T-helper 1 cell treated with Interleukin-12 subunit alpha and Interleukin-12 subunit beta and Interleukin-4 antibody, amounts not matched to agents 30 μg/mL and 1 μg/mL, for 36 hours (primary cell): ENCODE measurements around the gene MED26.

ENCODE experiments used
- H3K27ac Mint-ChIP-seq: one replicate; pipeline ENCODE4 v1.8.0; 2021; ENCODE audit warnings: mild to moderate bottlenecking, mixed read lengths
- H3K27me3 Mint-ChIP-seq: one replicate; pipeline ENCODE4 v1.8.0; 2021; ENCODE audit warnings: low read depth, mixed read lengths
- H3K36me3 Mint-ChIP-seq: one replicate; pipeline ENCODE4 v1.8.0; 2021; ENCODE audit warnings: low read depth, mixed read lengths
- H3K4me1 Mint-ChIP-seq: one replicate; pipeline ENCODE4 v1.8.0; 2021; ENCODE audit warnings: low read depth, mixed read lengths
- H3K4me3 Mint-ChIP-seq: one replicate; pipeline ENCODE4 v1.8.0; 2021; ENCODE audit warnings: mild to moderate bottlenecking, moderate library complexity, mixed read lengths
- H3K9me3 Mint-ChIP-seq: one replicate; pipeline ENCODE4 v1.8.0; 2021; ENCODE audit warnings: mixed read lengths

MED26 gene

GRCh38 chr19:16584248-16585093 lies 43.5 kb downstream of the MED26 start:
- Mint-ChIP-seq H3K9me3 (no peaks in the 10 kb centered on the region), H3K4me1 (peaks cover 71% of the 10 kb centered on the region), H3K27ac (peak overlapping the region; percentile 91), H3K4me3 (peak overlapping the region; percentile 79), H3K36me3 (peaks cover 2% of the 10 kb centered on the region), H3K27me3 (no peaks in the 10 kb centered on the region)

DNA sequence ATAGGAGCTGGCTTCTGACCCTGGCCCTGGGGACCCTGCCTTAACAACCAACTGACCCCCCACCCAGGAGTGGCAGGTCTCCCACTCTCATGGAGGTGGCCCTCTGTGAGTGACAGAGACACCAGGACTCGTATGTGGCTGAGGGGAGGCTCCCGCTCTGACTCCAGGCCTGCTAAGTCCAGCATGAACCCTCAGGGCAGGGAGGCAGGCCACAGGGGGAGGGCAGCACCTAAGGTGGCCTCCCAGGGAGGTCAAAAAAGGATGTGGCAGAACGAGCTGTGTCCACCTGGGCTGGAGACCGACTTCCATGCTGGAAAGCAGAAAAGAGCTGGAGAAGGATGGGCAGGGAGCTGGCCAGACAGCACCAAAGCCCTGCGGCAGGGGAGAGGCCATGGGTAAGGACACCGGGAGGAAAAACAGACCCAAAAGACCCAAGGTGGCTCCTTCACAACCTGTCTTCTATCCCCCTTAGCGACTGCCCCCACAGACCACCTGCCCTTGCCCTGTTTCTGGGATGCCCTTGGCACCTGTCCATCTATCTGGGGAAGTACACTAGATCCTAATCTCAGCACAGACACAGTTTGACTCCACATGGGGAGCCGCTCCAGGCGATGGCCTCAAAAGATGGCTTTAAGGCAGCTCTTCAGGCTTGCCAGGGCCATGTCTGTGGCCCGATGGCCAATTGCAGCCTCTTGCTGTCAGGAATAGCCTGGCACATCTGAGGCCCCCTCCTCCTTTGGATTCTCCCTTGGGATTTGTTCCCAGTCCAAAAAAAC lies 45.3 kb downstream of the MED26 start:
- Mint-ChIP-seq H3K4me3 (no peak overlapping the region), H3K36me3 (peaks cover 7% of the 10 kb centered on the region), H3K9me3 (no peaks in the 10 kb centered on the region), H3K27me3 (no peaks in the 10 kb centered on the region), H3K4me1 (peaks cover 53% of the 10 kb centered on the region), H3K27ac (peak overlapping the region; percentile 91)

- H3K4me1 Mint-ChIP-seq = peaks cover 47% of the 10 kb centered on the region
- peaks cover 8% of the 10 kb centered on the region for H3K36me3 Mint-ChIP-seq
- H3K4me3 Mint-ChIP-seq = no peak overlapping the region
- peak overlapping the region; percentile 49 for H3K27ac Mint-ChIP-seq
- H3K9me3 Mint-ChIP-seq = no peaks in the 10 kb centered on the region
- H3K27me3 Mint-ChIP-seq = no peaks in the 10 kb centered on the region
Observed at GRCh38 chr19:16581971-16582343, 46.0 kb downstream of the MED26 start.

DNA sequence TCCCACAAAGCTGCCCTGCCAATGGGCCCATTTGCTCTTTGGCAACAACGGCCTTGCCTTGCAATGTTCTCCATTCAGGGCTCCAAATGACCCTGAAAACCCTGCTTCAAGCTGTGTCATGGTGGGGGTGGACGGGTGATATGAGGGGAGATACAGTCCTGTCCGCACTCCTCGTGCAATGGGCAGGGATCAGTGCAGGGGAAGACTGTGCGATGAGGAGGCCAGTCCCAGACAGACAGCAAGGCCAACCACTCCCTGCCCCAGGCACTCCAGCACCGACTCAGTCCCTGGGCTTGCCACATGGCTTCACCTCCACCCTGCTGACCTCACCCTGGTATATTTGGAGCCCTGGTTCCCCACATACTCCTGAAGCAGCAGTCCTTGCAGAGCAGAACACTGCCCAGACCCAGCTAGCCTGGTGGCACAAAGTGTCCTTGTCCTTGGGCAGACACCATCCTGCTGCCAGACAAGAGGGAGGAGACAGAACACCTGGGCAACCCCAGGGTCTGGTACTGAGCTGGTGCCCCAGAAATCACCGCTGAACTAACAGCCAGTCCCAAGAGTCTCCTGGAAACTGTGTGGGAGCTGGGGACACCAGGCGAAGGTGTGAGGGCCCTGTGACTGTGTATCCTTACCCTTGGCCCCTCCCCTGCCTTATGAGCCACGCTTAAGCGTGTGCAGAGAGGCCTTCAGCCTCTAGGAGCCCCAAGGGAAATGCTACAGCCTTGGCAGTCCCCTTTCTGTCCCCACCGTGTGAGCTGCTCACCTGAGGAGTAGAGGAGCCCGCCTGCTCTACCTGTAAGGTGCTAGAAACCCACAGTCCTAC lies 46.6 kb downstream of the MED26 start:
- Mint-ChIP-seq H3K27me3 (no peaks in the 10 kb centered on the region), H3K9me3 (no peaks in the 10 kb centered on the region), H3K27ac (peak overlapping the region; percentile 59), H3K36me3 (peaks cover 8% of the 10 kb centered on the region), H3K4me3 (no peak overlapping the region), H3K4me1 (peaks cover 44% of the 10 kb centered on the region)

DNA sequence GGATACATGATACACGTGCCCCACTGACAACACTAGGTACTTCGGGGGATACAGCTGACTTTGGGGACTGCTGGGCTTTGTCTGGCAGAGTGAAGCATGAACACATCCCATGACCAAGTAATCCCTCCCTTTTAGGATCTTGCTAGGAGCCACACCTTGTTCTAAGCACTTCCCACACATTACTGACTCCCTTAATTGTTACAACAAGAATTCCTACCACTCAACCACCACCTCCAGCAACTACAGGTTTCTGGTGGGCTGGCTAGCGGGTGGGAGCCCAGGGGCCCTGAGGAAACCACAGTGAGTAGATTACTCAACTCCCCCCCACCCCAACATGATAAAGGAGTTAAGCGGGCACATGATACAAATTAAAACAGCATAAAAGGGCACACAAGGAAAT lies 48.6 kb downstream of the MED26 start:
- H3K9me3 Mint-ChIP-seq = no peaks in the 10 kb centered on the region
- H3K4me1 Mint-ChIP-seq = peaks cover 32% of the 10 kb centered on the region
- peaks cover 14% of the 10 kb centered on the region for H3K36me3 Mint-ChIP-seq
- peak overlapping the region; percentile 50 for H3K27ac Mint-ChIP-seq
- H3K27me3 Mint-ChIP-seq = no peaks in the 10 kb centered on the region
- no peak overlapping the region for H3K4me3 Mint-ChIP-seq

DNA sequence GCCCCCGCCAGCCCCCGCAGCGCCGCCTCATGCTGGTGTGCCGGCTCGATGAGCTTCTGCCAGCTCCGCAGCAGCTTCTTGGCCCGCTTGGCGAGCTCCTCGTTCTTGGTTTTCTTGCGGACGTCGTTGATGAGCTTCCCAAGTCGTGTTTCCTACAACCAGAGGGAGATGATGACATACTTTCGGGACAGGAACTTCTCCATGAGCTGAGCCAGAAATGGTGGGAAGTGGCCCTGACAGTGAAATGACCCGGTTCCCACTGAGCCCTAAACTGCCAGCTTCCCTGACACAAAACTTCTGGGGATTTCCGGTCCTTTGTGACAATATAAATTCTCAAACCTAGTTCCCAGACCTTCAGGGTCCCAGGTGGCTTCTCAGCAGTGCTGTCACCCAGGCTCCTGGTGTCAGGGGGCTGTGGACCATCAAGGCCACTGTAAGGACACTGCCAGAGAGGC lies 50.4 kb downstream of the MED26 start:
- no peak overlapping the region for H3K27ac Mint-ChIP-seq

GRCh38 chr19:16576690-16577530 lies 51.1 kb downstream of the MED26 start:
- H3K27ac Mint-ChIP-seq = no peak overlapping the region
- no peaks in the 10 kb centered on the region for H3K27me3 Mint-ChIP-seq
- peaks cover 32% of the 10 kb centered on the region for H3K4me1 Mint-ChIP-seq
- no peaks in the 10 kb centered on the region for H3K9me3 Mint-ChIP-seq
- H3K4me3 Mint-ChIP-seq = no peak overlapping the region
- H3K36me3 Mint-ChIP-seq = peaks cover 29% of the 10 kb centered on the region

More for the DNA sequence above, 50.4 kb downstream of the MED26 start:
- H3K27me3 Mint-ChIP-seq = no peaks in the 10 kb centered on the region
- H3K4me3 Mint-ChIP-seq = no peak overlapping the region
- peaks cover 32% of the 10 kb centered on the region for H3K4me1 Mint-ChIP-seq
- H3K36me3 Mint-ChIP-seq = peaks cover 26% of the 10 kb centered on the region
- no peaks in the 10 kb centered on the region for H3K9me3 Mint-ChIP-seq

DNA sequence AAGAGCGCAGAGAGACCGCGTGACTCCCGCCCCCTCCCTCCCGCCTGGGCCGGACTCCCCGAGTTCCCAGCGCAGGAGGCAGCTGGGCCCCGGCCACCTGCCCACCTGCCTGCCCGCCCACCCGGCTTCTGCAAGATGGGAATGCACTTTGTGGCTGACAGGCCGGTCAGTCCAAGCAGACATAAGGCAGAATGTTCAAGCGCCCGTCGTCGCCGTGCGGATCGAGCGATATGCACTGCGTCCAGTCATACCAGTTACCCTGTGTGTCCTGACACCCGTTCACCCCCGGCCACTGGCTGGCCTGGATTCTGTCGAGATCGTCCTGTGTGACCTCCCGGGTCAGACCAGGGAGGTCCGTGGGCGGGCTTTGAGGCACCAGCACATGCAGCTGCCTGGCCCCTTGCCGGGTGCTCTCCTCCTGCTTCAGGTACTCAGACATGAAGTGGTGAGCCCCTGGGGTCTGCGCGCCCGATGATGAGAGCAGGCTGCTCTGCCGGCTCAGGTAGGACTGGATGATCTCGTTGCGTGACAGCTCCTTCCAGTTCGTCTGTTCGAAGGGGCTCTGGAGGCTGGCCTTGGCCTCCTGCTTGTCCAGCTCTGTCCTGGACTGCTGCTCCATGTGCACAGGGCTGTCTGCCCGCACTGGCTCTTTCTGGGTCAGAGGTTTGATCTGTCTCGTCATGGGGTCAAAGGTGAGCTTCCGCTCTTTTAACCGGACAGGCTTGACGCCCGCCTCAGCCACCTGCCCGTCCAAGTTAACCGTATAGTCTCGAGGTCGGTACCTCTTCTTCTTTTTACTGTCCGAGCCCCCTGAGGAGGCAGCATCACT lies 51.9 kb downstream of the MED26 start:
- peaks cover 36% of the 10 kb centered on the region for H3K4me1 Mint-ChIP-seq
- peaks cover 30% of the 10 kb centered on the region for H3K36me3 Mint-ChIP-seq
- H3K9me3 Mint-ChIP-seq = no peaks in the 10 kb centered on the region
- H3K4me3 Mint-ChIP-seq = no peak overlapping the region
- no peaks in the 10 kb centered on the region for H3K27me3 Mint-ChIP-seq
- H3K27ac Mint-ChIP-seq = no peak overlapping the region

DNA sequence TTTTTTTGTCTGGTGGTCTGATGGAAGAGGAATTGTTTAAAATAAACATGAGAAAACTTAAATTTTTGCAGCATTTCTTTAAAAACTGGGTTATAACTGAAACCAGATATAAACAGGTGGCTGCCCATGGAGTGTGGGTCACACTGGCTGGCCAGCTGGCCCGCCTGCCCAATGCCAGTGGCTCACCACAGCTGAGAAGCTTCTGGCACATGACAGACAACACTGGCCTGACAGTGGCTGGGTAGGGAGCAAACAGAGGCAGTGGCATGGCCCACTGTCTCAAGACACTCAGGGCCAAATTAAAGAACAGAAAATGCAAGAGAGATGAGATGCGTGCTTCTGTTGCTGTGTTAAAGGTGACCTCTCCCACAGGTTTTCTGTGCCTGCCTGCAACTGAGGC lies 52.7 kb downstream of the MED26 start:
- no peaks in the 10 kb centered on the region for H3K27me3 Mint-ChIP-seq
- H3K4me1 Mint-ChIP-seq = peaks cover 38% of the 10 kb centered on the region
- no peak overlapping the region for H3K4me3 Mint-ChIP-seq
- peaks cover 30% of the 10 kb centered on the region for H3K36me3 Mint-ChIP-seq
- H3K27ac Mint-ChIP-seq = peak overlapping the region; percentile 16
- H3K9me3 Mint-ChIP-seq = no peaks in the 10 kb centered on the region

DNA sequence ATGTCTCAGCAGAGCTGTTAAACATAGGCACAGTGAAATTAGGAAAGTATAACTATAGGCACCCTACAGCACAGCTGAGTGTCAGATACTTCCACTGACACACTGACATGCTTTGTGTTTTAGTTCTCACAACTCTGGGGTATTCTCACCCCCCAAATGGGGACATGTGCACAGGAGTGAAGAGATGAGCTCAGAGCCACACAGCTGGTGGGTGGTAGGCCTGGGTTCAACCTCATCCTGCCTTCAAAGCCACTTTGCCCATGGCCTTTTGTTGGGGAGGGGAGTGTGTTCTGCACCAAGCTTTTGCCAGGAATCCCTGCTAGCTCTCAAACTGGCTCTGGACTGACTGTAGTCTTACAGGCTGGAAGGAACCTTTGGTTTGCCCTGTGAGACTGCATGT lies 54.1 kb downstream of the MED26 start:
- Mint-ChIP-seq H3K36me3 (peaks cover 40% of the 10 kb centered on the region), H3K4me1 (peaks cover 45% of the 10 kb centered on the region), H3K27me3 (no peaks in the 10 kb centered on the region), H3K4me3 (peak overlapping the region; percentile 95), H3K9me3 (no peaks in the 10 kb centered on the region), H3K27ac (peak overlapping the region; percentile 41)

- H3K36me3 Mint-ChIP-seq = peaks cover 40% of the 10 kb centered on the region
- peaks cover 47% of the 10 kb centered on the region for H3K4me1 Mint-ChIP-seq
- no peaks in the 10 kb centered on the region for H3K9me3 Mint-ChIP-seq
- H3K4me3 Mint-ChIP-seq = peak overlapping the region; percentile 95
- peak overlapping the region; percentile 97 for H3K27ac Mint-ChIP-seq
- H3K27me3 Mint-ChIP-seq = no peaks in the 10 kb centered on the region
Observed at GRCh38 chr19:16573296-16573695, 54.7 kb downstream of the MED26 start.

GRCh38 chr19:16572332-16573211 lies 55.4 kb downstream of the MED26 start, which contains the start of gene SLC35E1:
TSS of gene SLC35E1 (minus strand) at chr19:16572415. CDS start at chr19:16572364, 51 bp downstream.
- Mint-ChIP-seq H3K27me3 (no peaks in the 10 kb centered on the region), H3K9me3 (no peaks in the 10 kb centered on the region), H3K4me1 (peaks cover 52% of the 10 kb centered on the region), H3K4me3 (peak within 1 kb of the TSS; percentile 95), H3K36me3 (peaks cover 42% of the 10 kb centered on the region), H3K27ac (peak within 1 kb of the TSS; percentile 97)
